GM19467 (cell line): ENCODE measurements around the gene FAM181A.

Source experiments
- ATAC-seq: cut with Tn5 transposase; IDR thresholded peaks from one replicate; pipeline ENCODE4 v1.9.1; 2021; ENCODE audit warnings: mild to moderate bottlenecking, moderate library complexity; ENCODE audit not compliant: unreplicated experiment

Gene FAM181A

GRCh38 chr14:93903342-93904184, 23.6 kb upstream of the FAM181A start:
- ATAC-seq: no peak

GRCh38 chr14:93905623-93906022, 21.5 kb upstream of the FAM181A start:
- ATAC-seq: no peak

- ATAC-seq: no peak
Measured at GRCh38 chr14:93906341-93907329, 20.5 kb upstream of the FAM181A start.

- ATAC-seq: no peak
Measured at GRCh38 chr14:93909429-93910128, 17.6 kb upstream of the FAM181A start.

- no peak for ATAC-seq
Measured at GRCh38 chr14:93911975-93912615, 15.0 kb upstream of the FAM181A start.

GRCh38 chr14:93912782-93913181, 14.4 kb upstream of the FAM181A start:
- ATAC-seq: no peak

- no peak for ATAC-seq
Measured at GRCh38 chr14:93914278-93914677, 12.9 kb upstream of the FAM181A start.

- ATAC-seq: no peak
Measured at GRCh38 chr14:93915070-93915705, 12.0 kb upstream of the FAM181A start.

- no peak for ATAC-seq
Measured at GRCh38 chr14:93915800-93916199, 11.3 kb upstream of the FAM181A start.

- ATAC-seq: no peak
Measured at GRCh38 chr14:93916498-93916897, 10.6 kb upstream of the FAM181A start.

- no peak for ATAC-seq
Measured at GRCh38 chr14:93917141-93917540, 10.0 kb upstream of the FAM181A start.

- no peak for ATAC-seq
Measured at GRCh38 chr14:93921001-93921806, 5.9 kb upstream of the FAM181A start.

- no peak for ATAC-seq
Measured at GRCh38 chr14:93923626-93924025, 3.5 kb upstream of the FAM181A start.

- no peak for ATAC-seq
Measured at GRCh38 chr14:93924592-93925355, 2.4 kb upstream of the FAM181A start.

GRCh38 chr14:93925374-93925895, 1.7 kb upstream of the FAM181A start:
- no peak for ATAC-seq

- ATAC-seq: no peak
Measured at GRCh38 chr14:93926245-93926872, 785 bp upstream of the FAM181A start.

GRCh38 chr14:93927800-93928145, 629 bp downstream of the FAM181A start:
- ATAC-seq: no peak
